ENCODE measurements around the gene MYH7.

- TF ChIP-seq POLR2AphosphoS5 (IDR thresholded peaks at IDR 0.05; ENCODE audit: low read depth, low read length) (no peak), POLR2A (IDR thresholded peaks at IDR 0.05; ENCODE audit: low read depth, low read length) (no peak), TAF1 (IDR thresholded peaks at IDR 0.05; ENCODE audit: borderline replicate concordance, low read depth, low read length) (no peak)
Measured at GRCh38 chr14:23378612-23379220, 56.7 kb downstream of the MYH7 start.
